K562 treated with DMSO at 1 percent for 12 hours (cell line): ENCODE results near the gene ZNF608. TPM values are rescaled to one million over a fixed set of nuclear protein-coding genes. Genes with fewer than 3 reads are reported as not detected.

Source experiments
- total RNA-seq: library from RNA; unstranded; fragments of 300-600 nt; gene quantifications from 2 replicates; pipeline ENCODE4 v1.2.3, GENCODE V29; 2022; ENCODE audit not compliant: insufficient read depth

Gene ZNF608
- total RNA-seq: 1.9 and 2.9 TPM in 2 replicates

DNA sequence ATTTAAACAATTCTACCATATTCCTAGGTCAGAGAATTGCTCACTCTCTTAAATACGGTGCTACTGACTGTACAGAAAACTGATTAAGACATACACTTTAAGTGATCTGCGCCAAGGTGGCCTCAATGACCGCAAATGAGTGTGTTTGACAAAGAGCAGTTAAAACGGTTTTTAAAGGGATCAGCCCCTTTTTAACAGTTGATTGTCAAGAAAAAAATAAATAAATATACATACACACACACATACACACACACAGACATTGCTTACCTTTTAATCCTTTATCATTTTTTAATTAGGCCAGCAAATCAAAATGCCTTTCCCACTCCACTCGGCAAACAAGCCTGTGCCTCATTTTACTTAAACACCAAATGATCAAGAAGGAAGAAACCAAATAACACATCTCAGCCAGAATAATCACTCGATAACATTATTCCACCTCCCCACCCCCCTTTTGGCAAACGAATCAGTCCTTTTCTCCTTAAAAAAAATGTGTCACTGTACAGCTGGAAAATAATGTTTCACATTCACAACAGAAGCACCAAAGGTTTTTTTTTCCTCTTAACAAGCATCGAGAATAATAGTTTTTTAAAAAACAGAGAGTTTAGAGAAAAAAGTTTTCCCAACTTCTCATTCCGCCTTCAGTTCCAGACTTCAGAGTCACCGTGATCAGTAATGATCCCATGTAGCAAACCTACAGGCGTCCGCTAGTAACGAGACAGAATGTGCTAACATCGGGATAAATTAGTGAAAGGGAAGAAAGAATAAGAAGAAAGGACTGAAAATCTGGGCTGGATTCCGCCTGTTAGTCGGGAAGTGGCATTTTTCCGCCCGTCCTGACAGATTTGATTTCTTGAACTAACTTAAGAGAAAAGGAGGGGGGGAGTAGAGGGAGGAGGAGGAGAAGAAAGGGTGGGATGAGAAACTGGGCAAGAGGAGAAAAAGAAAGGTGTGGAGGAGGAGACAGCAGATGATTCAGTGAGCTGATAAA lies at the start of gene ZNF608:
ZNF608 (minus strand) TSS at position 712 of the 988 bp plus-strand sequence. CDS start 1,650 bp downstream, outside the sequence.

